Endodermal cell (in vitro differentiated cells): ENCODE data around the gene ATP9A. TPM values are rescaled to one million over a fixed set of nuclear protein-coding genes. Genes with fewer than 3 reads are reported as not detected.

Source experiments
- DNase-seq: peaks from one replicate; pipeline ENCODE4 v3.0.0-alpha.2; 2017
- H3K27ac ChIP-seq: 2 replicates; pipeline ENCODE4 v1.5.1; 2013; ENCODE audit warnings: mild to moderate bottlenecking, low read depth, low read length, moderate library complexity
- H3K27me3 ChIP-seq: 2 replicates; pipeline ENCODE4 v1.6.1; 2013; ENCODE audit warnings: mild to moderate bottlenecking, low read length, moderate library complexity; ENCODE audit not compliant: insufficient read depth, control insufficient read depth, poor library complexity, severe bottlenecking
- H3K36me3 ChIP-seq: 2 replicates; pipeline ENCODE4 v1.7.0; 2013; ENCODE audit warnings: mild to moderate bottlenecking, low read length, moderate library complexity; ENCODE audit not compliant: control insufficient read depth, insufficient read depth
- H3K4me1 ChIP-seq: one replicate; pipeline ENCODE4 v1.7.0; 2013; ENCODE audit warnings: low read length; ENCODE audit not compliant: control insufficient read depth, insufficient read depth
- H3K4me3 ChIP-seq: 2 replicates; pipeline ENCODE4 v1.5.1; 2013; ENCODE audit warnings: mild to moderate bottlenecking, low read length, moderate library complexity
- H3K9ac ChIP-seq: 2 replicates; pipeline ENCODE4 v1.6.1; 2013; ENCODE audit warnings: mild to moderate bottlenecking, low read length, moderate library complexity; ENCODE audit not compliant: poor library complexity, severe bottlenecking; ENCODE audit errors: extremely low read depth
- H3K9me3 ChIP-seq: 2 replicates; pipeline ENCODE4 v1.6.1; 2013; ENCODE audit warnings: mild to moderate bottlenecking, low read length, moderate library complexity; ENCODE audit not compliant: control insufficient read depth
- H3K27ac Mint-ChIP-seq: 2 replicates; pipeline ENCODE4 v1.8.0; 2020; ENCODE audit warnings: mixed read lengths
- H3K27me3 Mint-ChIP-seq: 2 replicates; pipeline ENCODE4 v1.8.0; 2021; ENCODE audit warnings: mild to moderate bottlenecking, mixed read lengths; ENCODE audit not compliant: insufficient read depth
- H3K36me3 Mint-ChIP-seq: 2 replicates; pipeline ENCODE4 v1.8.0; 2020; ENCODE audit warnings: low read depth, mixed read lengths
- H3K4me1 Mint-ChIP-seq: 2 replicates; pipeline ENCODE4 v1.8.0; 2020; ENCODE audit warnings: mixed read lengths
- H3K4me3 Mint-ChIP-seq: 2 replicates; pipeline ENCODE4 v1.8.0; 2020; ENCODE audit warnings: mild to moderate bottlenecking, moderate library complexity, mixed read lengths
- H3K9me3 Mint-ChIP-seq: 2 replicates; pipeline ENCODE4 v1.8.0; 2020; ENCODE audit warnings: mild to moderate bottlenecking, mixed read lengths
- whole genome bisulfite sequencing, 2 experiments: methylation state at CpG; one replicate each; pipeline versions ENCODE4 v1.1.5 to v1.1.7; 2013; ENCODE audit warnings: missing lambda C conversion rate in 2 of 2, mixed read lengths in 1 of 2; ENCODE audit not compliant: insufficient coverage in 1 of 2, insufficient read length in 1 of 2; 5-methylcytosine and 5-hydroxymethylcytosine counted together
- total RNA-seq, 2 donors: library from RNA; stranded (reverse); fragmentation: NEBNext Ultra II Directional in 1 of 2; extraction: Animal tissue kit (Norgen Biotek cat#: 25700) in 1 of 2; gene quantifications; 2 replicates in 1 of 2; 3 replicates in 1 of 2; pipeline ENCODE4 v1.2.1, GENCODE V29; 2021
- TF ChIP-seq, protein P1 (sequence below): fragments of 200-600 bp; sonication (generic); conservative IDR thresholded peaks from 2 replicates; pipeline ENCODE4 v1.5.0; 2021; ENCODE audit warnings: antibody characterized with exemption, mild to moderate bottlenecking

ATP9A gene
- total RNA-seq, 2 donors from 2014 or later, result 26.7 to 27.9 TPM

DNA sequence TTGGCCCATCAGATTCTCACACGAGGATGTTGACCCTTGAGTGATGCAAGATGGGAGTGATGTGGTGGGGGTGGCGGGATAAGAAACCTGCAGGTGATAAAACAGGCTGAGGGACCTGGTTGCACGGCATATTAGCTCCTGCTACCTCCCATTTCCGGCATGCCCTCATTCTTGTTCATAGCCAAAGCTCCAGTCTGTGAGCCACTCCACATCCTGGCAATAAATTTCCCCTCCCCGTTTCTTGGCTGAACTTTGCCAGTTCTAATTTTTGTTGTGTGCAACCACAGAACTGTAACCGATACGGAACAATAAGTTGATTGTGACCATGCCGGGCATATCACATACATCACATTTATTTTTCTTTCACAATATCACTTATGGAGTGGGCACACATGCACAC is 184.1 kb downstream of the ATP9A start:
- H3K27ac ChIP-seq, result no peak overlapping the region
- DNase-seq, result no peak

DNA sequence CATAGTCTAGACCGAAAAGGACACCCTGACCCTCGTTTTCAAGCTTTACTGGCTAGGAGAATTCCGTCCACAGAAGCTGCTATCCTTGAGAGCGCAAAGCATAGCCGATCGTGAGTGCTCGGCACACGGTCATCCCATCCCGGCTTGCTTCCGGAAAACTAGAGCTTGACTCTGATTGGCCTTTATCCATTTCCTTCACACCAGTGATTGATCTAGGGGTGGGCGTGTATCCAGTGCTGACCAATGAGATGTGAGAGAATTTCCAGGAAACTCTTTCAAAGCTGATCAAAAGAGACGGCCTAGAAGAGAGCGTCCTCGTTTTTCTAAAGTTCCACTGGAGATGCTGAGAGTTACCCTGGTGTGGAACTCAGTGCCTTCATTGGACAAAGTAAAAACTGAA is 184.7 kb downstream of the ATP9A start:
- H3K36me3 Mint-ChIP-seq, result no peaks in the 10 kb centered on the region
- no peak overlapping the region for H3K9ac ChIP-seq
- H3K4me1 Mint-ChIP-seq, result no peaks in the 10 kb centered on the region
- H3K27ac ChIP-seq, result no peak overlapping the region
- WGBS, 2 experiments, result 92 to 96% methylated on average over 11 to 14 of the region's 14 CpGs
- no peak overlapping the region for H3K4me3 Mint-ChIP-seq
- H3K27ac Mint-ChIP-seq, result no peak overlapping the region
- no peaks in the 10 kb centered on the region for H3K9me3 ChIP-seq
- DNase-seq, result no peak
- H3K9me3 Mint-ChIP-seq, result no peaks in the 10 kb centered on the region
- no peaks in the 10 kb centered on the region for H3K36me3 ChIP-seq
- no peaks in the 10 kb centered on the region for H3K27me3 ChIP-seq
- H3K27me3 Mint-ChIP-seq, result no peaks in the 10 kb centered on the region
- H3K4me1 ChIP-seq, result no peaks in the 10 kb centered on the region
- TF ChIP-seq, protein P1, sequence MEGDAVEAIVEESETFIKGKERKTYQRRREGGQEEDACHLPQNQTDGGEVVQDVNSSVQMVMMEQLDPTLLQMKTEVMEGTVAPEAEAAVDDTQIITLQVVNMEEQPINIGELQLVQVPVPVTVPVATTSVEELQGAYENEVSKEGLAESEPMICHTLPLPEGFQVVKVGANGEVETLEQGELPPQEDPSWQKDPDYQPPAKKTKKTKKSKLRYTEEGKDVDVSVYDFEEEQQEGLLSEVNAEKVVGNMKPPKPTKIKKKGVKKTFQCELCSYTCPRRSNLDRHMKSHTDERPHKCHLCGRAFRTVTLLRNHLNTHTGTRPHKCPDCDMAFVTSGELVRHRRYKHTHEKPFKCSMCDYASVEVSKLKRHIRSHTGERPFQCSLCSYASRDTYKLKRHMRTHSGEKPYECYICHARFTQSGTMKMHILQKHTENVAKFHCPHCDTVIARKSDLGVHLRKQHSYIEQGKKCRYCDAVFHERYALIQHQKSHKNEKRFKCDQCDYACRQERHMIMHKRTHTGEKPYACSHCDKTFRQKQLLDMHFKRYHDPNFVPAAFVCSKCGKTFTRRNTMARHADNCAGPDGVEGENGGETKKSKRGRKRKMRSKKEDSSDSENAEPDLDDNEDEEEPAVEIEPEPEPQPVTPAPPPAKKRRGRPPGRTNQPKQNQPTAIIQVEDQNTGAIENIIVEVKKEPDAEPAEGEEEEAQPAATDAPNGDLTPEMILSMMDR, result no peak
- H3K4me3 ChIP-seq, result no peak overlapping the region

More for the DNA sequence above, 184.1 kb downstream of the ATP9A start:
- no peaks in the 10 kb centered on the region for H3K4me1 ChIP-seq
- no peaks in the 10 kb centered on the region for H3K27me3 Mint-ChIP-seq
- H3K4me1 Mint-ChIP-seq, result no peaks in the 10 kb centered on the region
- H3K36me3 ChIP-seq, result no peaks in the 10 kb centered on the region
- H3K27ac Mint-ChIP-seq, result no peak overlapping the region
- H3K4me3 Mint-ChIP-seq, result no peak overlapping the region
- no peaks in the 10 kb centered on the region for H3K9me3 Mint-ChIP-seq
- WGBS, 2 experiments, result 89 to 94% methylated on average over 7 to 8 of the region's 8 CpGs
- no peak overlapping the region for H3K4me3 ChIP-seq
- TF ChIP-seq, protein P1, result no peak
- no peaks in the 10 kb centered on the region for H3K27me3 ChIP-seq
- no peaks in the 10 kb centered on the region for H3K36me3 Mint-ChIP-seq
- no peaks in the 10 kb centered on the region for H3K9me3 ChIP-seq
- no peak overlapping the region for H3K9ac ChIP-seq

DNA sequence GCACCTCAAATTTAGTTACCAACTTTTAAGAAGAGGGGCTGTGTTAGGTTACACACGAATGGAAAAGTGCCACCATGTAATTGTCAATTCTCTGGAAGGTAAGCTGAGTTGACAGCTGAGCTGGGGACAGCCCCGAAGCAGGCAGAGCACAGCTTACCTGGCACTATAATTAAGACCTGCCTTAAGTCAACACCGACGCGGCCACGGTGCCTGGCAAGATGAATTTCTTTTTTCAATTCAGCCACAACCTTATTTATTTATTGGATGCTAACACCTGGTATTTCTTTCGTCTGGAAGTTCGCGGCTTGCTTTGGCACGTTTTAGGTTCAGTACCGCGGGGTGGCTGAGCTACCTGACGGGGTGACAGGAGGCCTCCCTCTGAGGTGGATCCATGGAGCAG is 185.1 kb downstream of the ATP9A start:
- Mint-ChIP-seq H3K9me3 (no peaks in the 10 kb centered on the region), H3K27me3 (no peaks in the 10 kb centered on the region), H3K4me1 (no peaks in the 10 kb centered on the region), H3K27ac (no peak overlapping the region), H3K4me3 (no peak overlapping the region), H3K36me3 (no peaks in the 10 kb centered on the region)
- Histone ChIP-seq H3K27me3 (no peaks in the 10 kb centered on the region), H3K9ac (no peak overlapping the region), H3K9me3 (no peaks in the 10 kb centered on the region), H3K27ac (no peak overlapping the region), H3K4me3 (no peak overlapping the region), H3K4me1 (no peaks in the 10 kb centered on the region), H3K36me3 (no peaks in the 10 kb centered on the region)
- TF ChIP-seq, protein P1, result no peak
- WGBS, 2 experiments, result 93 to 94% methylated on average over 13 of the region's 13 CpGs
- DNase-seq, result no peak
